Measurements from ENCODE around the gene KHNYN.

Gene KHNYN

GRCh38 chr14:24401810-24402702 lies 27.7 kb upstream of the KHNYN start:
- no peak for DNase-seq

- no peak for DNase-seq
These were observed 26.3 kb upstream of the KHNYN start for GRCh38 chr14:24403294-24403998.

- DNase-seq: no peak
These were observed 24.9 kb upstream of the KHNYN start for GRCh38 chr14:24404814-24405213.

- no peak for DNase-seq
These were observed 23.3 kb upstream of the KHNYN start for GRCh38 chr14:24406416-24406815.

GRCh38 chr14:24407608-24408325 lies 22.0 kb upstream of the KHNYN start:
- DNase-seq: no peak

GRCh38 chr14:24408764-24409163 lies 21.0 kb upstream of the KHNYN start:
- DNase-seq: no peak

- DNase-seq: no peak
These were observed 20.6 kb upstream of the KHNYN start for GRCh38 chr14:24409192-24409591.

- no peak for DNase-seq
These were observed 19.8 kb upstream of the KHNYN start for GRCh38 chr14:24409956-24410355.

GRCh38 chr14:24411443-24412389 lies 18.0 kb upstream of the KHNYN start:
- DNase-seq: peak; percentile 44

GRCh38 chr14:24414077-24414476 lies 15.7 kb upstream of the KHNYN start:
- no peak for DNase-seq

- DNase-seq: no peak
These were observed 14.9 kb upstream of the KHNYN start for GRCh38 chr14:24414732-24415420.

- DNase-seq: no peak
These were observed 14.1 kb upstream of the KHNYN start for GRCh38 chr14:24415421-24416253.

- DNase-seq: no peak
These were observed 13.4 kb upstream of the KHNYN start for GRCh38 chr14:24416254-24416931.

- DNase-seq: no peak
These were observed 12.7 kb upstream of the KHNYN start for GRCh38 chr14:24416932-24417619.

GRCh38 chr14:24417832-24418491 lies 11.8 kb upstream of the KHNYN start:
- no peak for DNase-seq

- no peak for DNase-seq
These were observed 11.3 kb upstream of the KHNYN start for GRCh38 chr14:24418492-24418873.

- peak; percentile 24 for DNase-seq
These were observed 7.5 kb upstream of the KHNYN start for GRCh38 chr14:24422261-24422660.

- no peak for DNase-seq
These were observed 6.8 kb upstream of the KHNYN start for GRCh38 chr14:24422694-24423601.

Measured in CD4-positive, alpha-beta T cell treated with Interleukin-4 for 4 hours (primary cell).